ENCODE measurements around the gene TEX53. TPM values are rescaled to one million over a fixed set of nuclear protein-coding genes. Genes with fewer than 3 reads are reported as not detected.

The TEX53 gene
- total RNA-seq, result not detected in 2 replicates
- long read RNA-seq, result 0 reads

GRCh38 chr9:114657705-114658104 lies at the start of gene TEX53:
Gene TEX53 (minus strand): TSS chr9:114657805. CDS start chr9:114657774, 31 bp downstream.
- peaks cover 12% of the 10 kb centered on the region for H3K27me3 Mint-ChIP-seq
- H3K9me3 Mint-ChIP-seq (ENCODE audit: low read depth), result no peaks in the 10 kb centered on the region
- DNase-seq (ENCODE audit: low spot score, unreplicated experiment), result no peak
- H3K36me3 Mint-ChIP-seq (ENCODE audit: insufficient read depth), result no peaks in the 10 kb centered on the region
- TF ChIP-seq CTCF (IDR thresholded peaks at IDR 0.05; ENCODE audit: unreplicated experiment), result no peak
- peaks cover 2% of the 10 kb centered on the region for H3K4me1 Mint-ChIP-seq (ENCODE audit: low read depth)
- no peak within 1 kb of the TSS for H3K4me3 Mint-ChIP-seq (ENCODE audit: low read depth)
- H3K27ac Mint-ChIP-seq, result no peak within 1 kb of the TSS

GRCh38 chr9:114706711-114707110 lies 49.1 kb upstream of the TEX53 start:
- TF ChIP-seq CTCF (IDR thresholded peaks at IDR 0.05; ENCODE audit: unreplicated experiment), result no peak
- no peak for DNase-seq (ENCODE audit: low spot score, unreplicated experiment)
- Mint-ChIP-seq H3K36me3 (ENCODE audit: insufficient read depth) (no peaks in the 10 kb centered on the region), H3K27ac (no peak overlapping the region), H3K4me3 (ENCODE audit: low read depth) (no peak overlapping the region), H3K27me3 (peaks cover 20% of the 10 kb centered on the region), H3K4me1 (ENCODE audit: low read depth) (peaks cover 8% of the 10 kb centered on the region), H3K9me3 (ENCODE audit: low read depth) (no peaks in the 10 kb centered on the region)

- H3K27ac Mint-ChIP-seq, result no peak overlapping the region
- H3K27me3 Mint-ChIP-seq, result peaks cover 8% of the 10 kb centered on the region
- no peak for DNase-seq (ENCODE audit: low spot score, unreplicated experiment)
- H3K9me3 Mint-ChIP-seq (ENCODE audit: low read depth), result no peaks in the 10 kb centered on the region
- H3K36me3 Mint-ChIP-seq (ENCODE audit: insufficient read depth), result no peaks in the 10 kb centered on the region
- no peak for TF ChIP-seq CTCF (IDR thresholded peaks at IDR 0.05; ENCODE audit: unreplicated experiment)
- no peaks in the 10 kb centered on the region for H3K4me1 Mint-ChIP-seq (ENCODE audit: low read depth)
- H3K4me3 Mint-ChIP-seq (ENCODE audit: low read depth), result no peak overlapping the region
Observed at GRCh38 chr9:114701988-114702387, 44.4 kb upstream of the TEX53 start.

- Mint-ChIP-seq H3K27ac (no peak overlapping the region), H3K4me3 (ENCODE audit: low read depth) (no peak overlapping the region), H3K4me1 (ENCODE audit: low read depth) (peaks cover 1% of the 10 kb centered on the region), H3K27me3 (peaks cover 7% of the 10 kb centered on the region), H3K9me3 (ENCODE audit: low read depth) (no peaks in the 10 kb centered on the region), H3K36me3 (ENCODE audit: insufficient read depth) (no peaks in the 10 kb centered on the region)
- TF ChIP-seq CTCF (IDR thresholded peaks at IDR 0.05; ENCODE audit: unreplicated experiment), result no peak
- DNase-seq (ENCODE audit: low spot score, unreplicated experiment), result no peak
Observed at GRCh38 chr9:114697951-114698351, 40.3 kb upstream of the TEX53 start.

GRCh38 chr9:114696814-114697544 lies 39.4 kb upstream of the TEX53 start:
- Mint-ChIP-seq H3K27me3 (peaks cover 7% of the 10 kb centered on the region), H3K9me3 (ENCODE audit: low read depth) (no peaks in the 10 kb centered on the region), H3K4me1 (ENCODE audit: low read depth) (peaks cover 1% of the 10 kb centered on the region), H3K4me3 (ENCODE audit: low read depth) (no peak overlapping the region), H3K36me3 (ENCODE audit: insufficient read depth) (no peaks in the 10 kb centered on the region), H3K27ac (no peak overlapping the region)
- DNase-seq (ENCODE audit: low spot score, unreplicated experiment), result no peak
- TF ChIP-seq CTCF (IDR thresholded peaks at IDR 0.05; ENCODE audit: unreplicated experiment), result no peak

Measured in progenitor cell of endocrine pancreas (in vitro differentiated cells).